Upper lobe of left lung (tissue), 4 donors: ENCODE measurements around the gene MTHFD2L.

Experiments
- EP300 ChIP-seq, 4 donors: sonication (generic); formaldehyde crosslinking; IDR thresholded peaks; one replicate each; pipeline ENCODE4 v1.5.1; 2017; ENCODE audit warnings: antibody characterized with exemption in 4 of 4, control low read depth in 2 of 4
- POLR2A ChIP-seq, 4 donors: fragments of 450-650 bp; IDR thresholded peaks; one replicate each; pipeline ENCODE4 v1.5.1; 2016 to 2017; ENCODE audit warnings: antibody characterized with exemption in 4 of 4, mild to moderate bottlenecking in 2 of 4
- POLR2AphosphoS5 ChIP-seq, 2 donors: sonication (generic); formaldehyde crosslinking; IDR thresholded peaks; one replicate each; pipeline ENCODE4 v1.5.1; 2017; ENCODE audit warnings: antibody characterized with exemption in 2 of 2
- TF ChIP-seq, protein P1 (sequence below), 6 experiments: fragments of 450-650 bp in 4 of 6; fragments of 200-600 bp in 2 of 6; sonication (generic) in 2 of 6; IDR thresholded peaks; one replicate each; pipeline ENCODE4 v1.5.1; 2016 to 2019; ENCODE audit warnings: antibody characterized with exemption in 6 of 6

GRCh38 chr4:74109116-74109869 is 48.6 kb upstream of the MTHFD2L start:
- TF ChIP-seq, protein P1, sequence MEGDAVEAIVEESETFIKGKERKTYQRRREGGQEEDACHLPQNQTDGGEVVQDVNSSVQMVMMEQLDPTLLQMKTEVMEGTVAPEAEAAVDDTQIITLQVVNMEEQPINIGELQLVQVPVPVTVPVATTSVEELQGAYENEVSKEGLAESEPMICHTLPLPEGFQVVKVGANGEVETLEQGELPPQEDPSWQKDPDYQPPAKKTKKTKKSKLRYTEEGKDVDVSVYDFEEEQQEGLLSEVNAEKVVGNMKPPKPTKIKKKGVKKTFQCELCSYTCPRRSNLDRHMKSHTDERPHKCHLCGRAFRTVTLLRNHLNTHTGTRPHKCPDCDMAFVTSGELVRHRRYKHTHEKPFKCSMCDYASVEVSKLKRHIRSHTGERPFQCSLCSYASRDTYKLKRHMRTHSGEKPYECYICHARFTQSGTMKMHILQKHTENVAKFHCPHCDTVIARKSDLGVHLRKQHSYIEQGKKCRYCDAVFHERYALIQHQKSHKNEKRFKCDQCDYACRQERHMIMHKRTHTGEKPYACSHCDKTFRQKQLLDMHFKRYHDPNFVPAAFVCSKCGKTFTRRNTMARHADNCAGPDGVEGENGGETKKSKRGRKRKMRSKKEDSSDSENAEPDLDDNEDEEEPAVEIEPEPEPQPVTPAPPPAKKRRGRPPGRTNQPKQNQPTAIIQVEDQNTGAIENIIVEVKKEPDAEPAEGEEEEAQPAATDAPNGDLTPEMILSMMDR (IDR thresholded peaks at IDR 0.05), result no peak
- TF ChIP-seq EP300 (IDR thresholded peaks at IDR 0.05) (peak in 2 of 4 donors; percentile 48 to 76), POLR2A (IDR thresholded peaks at IDR 0.05) (peak in 1 of 4 donors; percentile 20), POLR2AphosphoS5 (IDR thresholded peaks at IDR 0.05) (peak in 1 of 2 donors; percentile 65)
